Germinal center (tissue), 1 donor: Measurements from ENCODE around the gene TMTC1.

Experiments used
- DNase-seq: peaks from one replicate; pipeline ENCODE4 v3.0.0; 2012; ENCODE audit warnings: mixed read lengths, low spot score

Gene TMTC1

GRCh38 chr12:29709496-29710040, 74.2 kb downstream of the TMTC1 start:
- DNase-seq: no peak

DNA sequence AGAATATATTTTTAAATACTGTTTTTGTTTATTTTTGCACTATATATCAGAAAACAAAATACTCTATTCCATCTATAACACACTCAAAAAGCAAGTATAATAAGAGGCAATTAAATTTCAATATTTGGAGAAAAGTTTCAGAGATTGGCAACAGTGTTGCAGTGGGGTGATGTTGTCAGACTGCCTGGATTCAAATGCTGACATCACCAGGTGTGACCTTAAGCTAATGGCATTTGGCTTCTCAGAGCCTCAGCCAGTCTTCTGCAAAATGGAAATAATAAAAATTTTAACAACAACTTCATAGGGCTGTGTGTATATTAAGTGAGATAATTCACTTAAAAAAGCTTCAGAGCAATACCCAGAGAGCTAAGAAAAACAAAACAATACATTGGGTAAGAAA, 74.7 kb downstream of the TMTC1 start:
- DNase-seq: no peak

- DNase-seq: no peak
Observed at GRCh38 chr12:29707846-29708245, 75.9 kb downstream of the TMTC1 start.

GRCh38 chr12:29706311-29706710, 77.4 kb downstream of the TMTC1 start:
- no peak for DNase-seq

DNA sequence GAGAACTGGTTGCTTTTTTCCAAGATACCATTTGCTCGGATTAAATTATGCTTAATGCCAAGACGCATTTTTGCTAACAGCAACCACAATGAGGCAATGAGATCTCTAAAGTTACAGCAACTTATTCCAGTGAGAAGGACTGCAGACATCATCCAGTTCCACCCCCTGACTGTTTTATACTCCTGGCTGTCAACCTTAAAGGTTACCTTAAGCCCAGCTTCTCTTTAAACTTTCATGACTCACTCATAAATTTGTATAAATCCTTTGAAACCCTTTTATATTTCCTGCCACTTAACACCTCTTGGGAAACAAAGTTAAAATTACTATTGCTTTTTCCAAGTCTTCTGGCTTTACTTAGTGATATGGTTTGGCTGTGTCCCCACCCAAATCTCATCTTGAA, 80.2 kb downstream of the TMTC1 start:
- no peak for DNase-seq

- DNase-seq: no peak
Observed at GRCh38 chr12:29702972-29703371, 80.8 kb downstream of the TMTC1 start.

GRCh38 chr12:29702222-29702621, 81.5 kb downstream of the TMTC1 start:
- no peak for DNase-seq

GRCh38 chr12:29700761-29701481, 82.8 kb downstream of the TMTC1 start:
- no peak for DNase-seq

- DNase-seq: no peak
Observed at GRCh38 chr12:29698756-29699155, 85.0 kb downstream of the TMTC1 start.

DNA sequence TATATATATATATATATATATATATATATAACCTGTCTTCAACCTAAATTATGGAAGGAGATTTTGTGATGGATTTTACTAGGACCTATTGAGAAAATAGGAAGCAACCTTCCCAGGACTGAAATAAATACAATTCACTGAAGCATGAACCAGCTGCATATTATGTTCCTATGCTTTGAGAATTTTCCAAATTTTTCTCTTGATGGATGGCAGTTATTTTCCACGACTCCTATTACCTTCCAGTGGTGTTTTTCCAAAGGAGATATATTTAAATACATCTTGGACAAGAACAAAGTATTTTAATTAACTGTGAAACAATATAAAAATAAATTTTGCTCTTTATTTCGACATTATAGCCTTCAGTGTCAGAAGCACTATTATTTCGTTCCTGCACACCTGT, 87.9 kb downstream of the TMTC1 start:
- no peak for DNase-seq

- no peak for DNase-seq
Observed at GRCh38 chr12:29695026-29695425, 88.7 kb downstream of the TMTC1 start.

DNA sequence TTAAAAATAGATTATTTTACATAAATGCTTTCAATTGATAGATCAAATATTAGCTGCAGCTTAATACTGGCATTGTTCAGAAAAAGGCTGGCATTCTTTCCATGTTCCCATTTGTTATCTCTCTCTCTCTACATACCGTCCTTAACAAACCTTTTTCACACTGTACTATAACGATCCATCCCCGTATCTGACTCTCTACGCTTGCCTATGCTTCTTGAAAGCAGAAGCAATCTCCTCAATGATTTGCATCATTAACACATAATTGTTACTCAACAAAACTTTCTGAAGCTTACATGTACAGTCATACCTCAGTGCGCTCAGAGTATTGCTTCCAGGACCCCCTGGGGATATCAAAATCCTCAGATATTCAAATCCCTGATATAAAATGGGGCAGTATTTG, 89.7 kb downstream of the TMTC1 start:
- no peak for DNase-seq

GRCh38 chr12:29692237-29692636, 91.5 kb downstream of the TMTC1 start:
- no peak for DNase-seq

GRCh38 chr12:29691161-29691854, 92.4 kb downstream of the TMTC1 start:
- DNase-seq: no peak

DNA sequence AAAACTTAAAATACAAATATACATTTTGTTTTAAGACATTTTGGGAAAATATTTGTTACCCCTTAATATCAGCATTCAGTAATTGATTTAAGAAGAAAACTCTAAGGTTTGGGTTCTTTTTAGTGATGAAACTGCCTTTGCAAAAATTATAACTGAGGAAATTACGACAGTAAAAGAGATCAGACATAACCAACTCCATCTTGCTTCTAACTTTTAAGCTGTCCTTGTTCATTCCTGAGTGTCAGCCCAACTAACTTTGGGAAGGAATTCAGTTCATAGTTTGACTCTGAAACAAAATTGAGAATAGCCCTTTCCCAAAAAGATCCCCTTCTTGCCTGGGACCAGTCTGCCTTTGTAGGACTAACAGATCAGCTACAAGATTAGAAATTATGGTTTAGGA, 93.0 kb downstream of the TMTC1 start:
- DNase-seq: no peak

DNA sequence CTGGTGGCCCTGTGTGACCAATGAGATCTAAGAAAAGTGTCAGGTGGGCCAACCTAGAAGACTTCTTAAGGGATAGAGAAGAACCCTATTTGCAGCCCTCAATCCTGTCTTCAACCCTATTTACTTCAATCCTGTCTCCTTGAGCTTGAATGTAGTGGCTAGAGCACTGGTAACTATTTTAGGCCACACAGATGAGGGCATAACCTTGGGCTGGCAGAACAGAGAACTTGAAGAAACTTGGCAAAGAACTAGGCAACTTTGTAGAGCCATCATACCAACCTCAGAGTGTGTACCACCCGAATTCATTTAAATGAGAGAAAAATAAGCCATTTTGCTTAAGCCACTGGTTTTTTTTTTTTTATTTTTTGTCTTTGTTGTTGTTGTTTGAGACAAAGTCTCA, 94.8 kb downstream of the TMTC1 start:
- DNase-seq: no peak

GRCh38 chr12:29682088-29682487, 101.7 kb downstream of the TMTC1 start:
- DNase-seq: no peak

GRCh38 chr12:29681370-29681769, 102.4 kb downstream of the TMTC1 start:
- no peak for DNase-seq

DNA sequence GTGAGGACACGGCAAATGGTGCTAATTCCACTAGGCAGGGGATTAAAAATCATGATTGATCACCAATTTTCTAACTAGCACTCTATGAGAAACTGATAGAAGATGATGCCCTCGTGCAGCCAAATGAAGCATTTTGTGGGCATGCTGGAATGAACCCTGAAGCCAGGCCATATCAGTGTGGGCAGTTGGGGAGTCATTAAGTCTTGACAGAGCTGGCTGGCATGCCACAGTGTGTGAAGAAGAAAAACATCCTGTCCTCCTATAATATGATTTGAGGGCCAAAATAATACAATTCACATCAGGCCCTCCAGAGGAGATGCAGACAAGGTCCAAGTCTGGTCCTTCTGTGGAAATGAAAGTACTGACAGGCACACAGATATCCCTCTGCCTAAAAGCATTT, 107.1 kb downstream of the TMTC1 start:
- DNase-seq: no peak

DNA sequence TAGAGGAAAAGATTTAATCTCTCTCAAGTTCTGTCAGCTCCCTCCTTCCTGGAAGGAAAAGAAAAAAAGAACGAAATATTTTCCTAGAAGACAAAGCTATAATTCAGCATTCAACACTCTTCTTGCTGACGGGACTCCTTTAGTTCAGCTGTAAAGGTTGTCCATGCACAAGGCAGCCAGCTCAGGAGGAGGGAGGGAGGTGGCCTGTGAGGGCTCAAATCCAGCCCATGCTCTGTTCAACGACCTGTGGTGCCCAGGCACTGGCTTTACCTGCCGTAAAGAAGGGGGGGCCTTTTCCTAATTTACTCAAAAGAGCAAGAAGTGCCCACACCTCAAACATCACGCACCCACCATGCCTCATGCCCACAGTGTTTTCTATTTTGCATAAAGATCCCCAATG, 109.3 kb downstream of the TMTC1 start:
- no peak for DNase-seq

DNA sequence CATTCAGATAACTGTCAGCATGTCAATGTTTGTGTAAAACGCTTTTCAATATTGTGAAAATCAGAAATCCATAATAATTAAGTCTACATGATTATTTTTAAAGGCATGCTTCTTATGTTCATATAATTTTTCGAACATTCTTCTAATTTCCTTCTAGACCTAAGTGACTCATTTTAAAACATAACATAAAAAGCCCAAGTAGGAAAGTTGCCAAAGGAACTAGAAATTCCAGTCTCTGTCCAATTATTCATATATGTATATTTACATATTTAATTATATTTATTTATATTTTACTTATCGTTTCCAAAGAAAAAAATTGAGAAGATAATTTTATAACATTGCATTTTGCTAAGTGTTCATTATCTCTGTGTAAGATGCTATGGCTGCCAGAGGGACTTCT, 110.4 kb downstream of the TMTC1 start:
- no peak for DNase-seq

- no peak for DNase-seq
Observed at GRCh38 chr12:29672580-29672979, 111.2 kb downstream of the TMTC1 start.

- DNase-seq: no peak
Observed at GRCh38 chr12:29671742-29672141, 112.0 kb downstream of the TMTC1 start.

DNA sequence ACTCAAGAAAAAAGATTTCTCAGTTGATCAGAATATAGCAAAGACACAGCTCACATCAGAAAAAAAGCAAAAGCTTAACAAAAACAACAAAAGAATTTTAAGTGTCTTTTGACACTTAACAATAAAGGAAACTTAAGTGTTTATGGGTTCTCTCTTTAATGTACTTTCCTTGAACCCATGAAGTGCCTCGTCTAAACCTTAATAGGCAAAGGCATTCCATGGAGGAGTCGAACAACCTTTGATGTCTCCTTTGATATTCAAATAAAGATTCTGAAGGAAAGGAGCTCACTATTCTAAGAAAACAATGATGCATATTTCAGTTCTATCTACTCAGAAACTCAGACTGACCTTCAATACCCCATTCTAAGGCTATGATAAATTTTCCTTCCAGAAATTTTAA, 116.7 kb downstream of the TMTC1 start:
- DNase-seq: no peak
